22Rv1 (cell line): ENCODE data around the gene ZNF101.

Source experiments
- H3K27ac ChIP-seq: fragments of 450-650 bp; 2 replicates; pipeline ENCODE4 v1.5.1; 2017
- CTCF ChIP-seq: fragments of 450-650 bp; IDR thresholded peaks from 2 replicates; pipeline ENCODE4 v1.5.1; 2017; ENCODE audit warnings: mild to moderate bottlenecking
- ZFX ChIP-seq: fragments of 450-650 bp; IDR thresholded peaks from 2 replicates; pipeline ENCODE4 v1.6.1; 2017; ENCODE audit warnings: antibody characterized with exemption, borderline replicate concordance

The ZNF101 gene

GRCh38 chr19:19633711-19634515 is 34.7 kb upstream of the ZNF101 start:
- no peak for TF ChIP-seq ZFX
- no peak for TF ChIP-seq CTCF

GRCh38 chr19:19634516-19635312 is 33.9 kb upstream of the ZNF101 start:
- no peak overlapping the region for H3K27ac ChIP-seq
- TF ChIP-seq ZFX (no peak), CTCF (no peak)

More at GRCh38 chr19:19633711-19634515, 34.7 kb upstream of the ZNF101 start:
- no peak overlapping the region for H3K27ac ChIP-seq

- TF ChIP-seq CTCF, result no peak
- no peak for TF ChIP-seq ZFX
- no peak overlapping the region for H3K27ac ChIP-seq
Observed at GRCh38 chr19:19635313-19635702, 33.3 kb upstream of the ZNF101 start.

- no peak overlapping the region for H3K27ac ChIP-seq
- TF ChIP-seq CTCF, result no peak
- TF ChIP-seq ZFX, result no peak
Observed at GRCh38 chr19:19636573-19637185, 32.0 kb upstream of the ZNF101 start.

GRCh38 chr19:19637186-19637522 is 31.5 kb upstream of the ZNF101 start:
- TF ChIP-seq CTCF (no peak), ZFX (no peak)
- no peak overlapping the region for H3K27ac ChIP-seq

- TF ChIP-seq ZFX, result no peak
- no peak for TF ChIP-seq CTCF
Observed at GRCh38 chr19:19637523-19638251, 31.0 kb upstream of the ZNF101 start.

More at GRCh38 chr19:19637523-19638251, 31.0 kb upstream of the ZNF101 start:
- no peak overlapping the region for H3K27ac ChIP-seq
